Subcutaneous adipose tissue (tissue), 4 donors: ENCODE data around the gene SORCS3. TPM values are rescaled to one million over a fixed set of nuclear protein-coding genes. Genes with fewer than 3 reads are reported as not detected.

Experiments used
- CTCF ChIP-seq: fragments of 450-650 bp; IDR thresholded peaks from one replicate; pipeline ENCODE4 v1.5.1; 2016; ENCODE audit warnings: low read depth, mild to moderate bottlenecking, control low read depth, antibody characterized with exemption, moderate library complexity
- total RNA-seq, 4 donors: library from RNA; depleted of rRNA; stranded (reverse); fragments of >200 nt; gene quantifications; one replicate each; pipeline ENCODE4 v1.1.0, GENCODE V29; 2016

Gene SORCS3
- total RNA-seq, 4 donors from 2014 or later, result not detected

- TF ChIP-seq CTCF, result no peak
These were observed 26.0 kb upstream of the SORCS3 start for GRCh38 chr10:104615136-104615535.

- TF ChIP-seq CTCF, result no peak
These were observed 23.3 kb upstream of the SORCS3 start for GRCh38 chr10:104617831-104618230.

GRCh38 chr10:104622175-104622574 is 18.9 kb upstream of the SORCS3 start:
- TF ChIP-seq CTCF, result no peak

GRCh38 chr10:104622598-104623209 is 18.4 kb upstream of the SORCS3 start:
- no peak for TF ChIP-seq CTCF

GRCh38 chr10:104630731-104631130 is 10.4 kb upstream of the SORCS3 start:
- no peak for TF ChIP-seq CTCF

GRCh38 chr10:104631946-104632345 is 9.1 kb upstream of the SORCS3 start:
- no peak for TF ChIP-seq CTCF

- TF ChIP-seq CTCF, result no peak
These were observed 2.1 kb upstream of the SORCS3 start for GRCh38 chr10:104638861-104639589.
